ENCODE results near the gene ZBTB6. TPM values are rescaled to one million over a fixed set of nuclear protein-coding genes. Genes with fewer than 3 reads are reported as not detected.
"Not testable (repeated sequence)": the region's sequence is repeated elsewhere in the genome, so short reads cannot be mapped to it uniquely, and the experiment has no call there.

ZBTB6 gene
- total and polyA plus RNA-seq, 2 of the 8 experiments (the other 6 are each of a cell fraction or from before 2014, with no cell fraction given) = 2.0 to 10.0 TPM

DNA sequence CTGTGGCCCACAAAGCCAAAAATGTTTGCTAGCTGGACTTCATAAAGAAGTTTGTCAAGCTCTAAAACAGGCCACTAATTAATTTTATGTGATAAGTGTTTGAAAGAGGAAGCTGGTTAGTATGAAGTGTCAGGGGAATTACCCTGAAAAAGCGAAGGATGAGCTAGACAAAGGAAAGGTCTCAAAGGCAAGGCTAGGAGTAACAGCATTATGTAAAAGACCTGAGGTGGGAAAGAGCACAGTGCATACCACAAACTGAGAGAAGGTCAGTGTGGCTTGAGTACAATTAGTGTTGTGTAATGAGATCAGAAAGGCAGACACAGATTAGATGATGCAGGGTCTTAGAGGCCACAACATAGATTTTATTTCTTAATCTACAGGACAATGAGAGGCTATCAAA lies 37.6 kb downstream of the ZBTB6 start (continued):
- TF ChIP-seq TEAD4 (IDR thresholded peaks at IDR 0.05; ENCODE audit: low read depth, low read length) (no peak), RAD21 (IDR thresholded peaks at IDR 0.05 in 1 of 2, conservative IDR thresholded peaks at IDR 0.05 in 1 of 2; ENCODE audit: low read depth in 2 of 2, low read length in 2 of 2) (no peak), EP300 (IDR thresholded peaks at IDR 0.05; ENCODE audit: borderline replicate concordance in 1 of 2, low read depth in 2 of 2, low read length in 2 of 2) (no peak)

GRCh38 chr9:122867276-122867675 lies 45.8 kb downstream of the ZBTB6 start:
- WGBS, 2 experiments (ENCODE audit: extremely low coverage in 1 of 2, insufficient coverage in 1 of 2, insufficient read length in 1 of 2, insufficient replicate concordance in 2 of 2, low coverage in 1 of 2, low lambda C conversion rate in 2 of 2, missing lambda C conversion rate in 1 of 2) = no CpG with 5 or more reads among the region's 27 CpGs
- CTCF ChIA-PET (ENCODE audit: partially characterized antibody) = not testable (repeated sequence)

More at GRCh38 chr9:122867276-122867675, 45.8 kb downstream of the ZBTB6 start:
- H3K23me2 ChIP-seq (ENCODE audit: low read depth, low read length); H3K27ac ChIP-seq (ENCODE audit: low read depth, low read length); DNase-seq (ENCODE audit: low read depth in 1 of 2, low spot score in 2 of 2); H3K79me1 ChIP-seq (ENCODE audit: low read depth, low read length); H3K4ac ChIP-seq (replicated peaks; ENCODE audit: insufficient read length, low read depth, low read length); H3K4me3 ChIP-seq (ENCODE audit: extremely low read depth in 1 of 4, insufficient read depth in 2 of 4, low read depth in 3 of 4, low read length in 4 of 4); H3K9ac ChIP-seq (replicated peaks in 1 of 4; ENCODE audit: extremely low read depth in 1 of 4, low read depth in 3 of 4, low read length in 3 of 4); H2AFZ ChIP-seq (ENCODE audit: low read length); H4K5ac ChIP-seq (ENCODE audit: insufficient read length, low read depth, low read length); H2BK120ac ChIP-seq (replicated peaks; ENCODE audit: low read depth, low read length); H2BK15ac ChIP-seq (ENCODE audit: low read length); H3K27me3 ChIP-seq (replicated peaks in 1 of 4; ENCODE audit: control insufficient read depth in 3 of 4, extremely low read depth in 1 of 4, insufficient read depth in 3 of 4, low read length in 3 of 4); H3K14ac ChIP-seq (ENCODE audit: insufficient read length); H3K56ac ChIP-seq (replicated peaks; ENCODE audit: insufficient read length, low read depth, low read length); POLR2A ChIA-PET (ENCODE audit: partially characterized antibody); H4K20me1 ChIP-seq (replicated peaks in 1 of 2; ENCODE audit: control insufficient read depth in 1 of 2, insufficient read depth in 2 of 2, low read length in 2 of 2); H4K91ac ChIP-seq (replicated peaks; ENCODE audit: insufficient read length, low read length); H2BK5ac ChIP-seq (ENCODE audit: low read depth, low read length); H3K9me3 ChIP-seq (ENCODE audit: insufficient read depth in 2 of 2, low read depth in 1 of 2, low read length in 1 of 2); H3K79me2 ChIP-seq (ENCODE audit: control insufficient read depth in 1 of 2, insufficient read depth in 2 of 2, low read length in 2 of 2); H4K8ac ChIP-seq (ENCODE audit: extremely low read depth, insufficient read depth, low read length); H3K4me2 ChIP-seq (ENCODE audit: insufficient read depth in 1 of 2, low read depth in 2 of 2, low read length in 2 of 2); H2AK5ac ChIP-seq (ENCODE audit: low read depth, low read length); H2BK12ac ChIP-seq (ENCODE audit: low read depth, low read length); H2BK20ac ChIP-seq (ENCODE audit: low read length); H3K18ac ChIP-seq (ENCODE audit: extremely low read depth, low read length); H3K4me1 ChIP-seq (replicated peaks in 1 of 4; ENCODE audit: control insufficient read depth in 3 of 4, insufficient read depth in 4 of 4, low read length in 3 of 4); H3K23ac ChIP-seq (ENCODE audit: insufficient read length); FAIRE-seq: not testable (repeated sequence)
- peaks cover 4 to 36% (median 21%) of the 10 kb centered on the region in 4 experiments for H3K36me3 ChIP-seq (ENCODE audit: control insufficient read depth in 2 of 4, insufficient read depth in 4 of 4, low read length in 3 of 4)

Data from H1 (cell line).